ENCODE measurements around the gene MON1B. TPM values are rescaled to one million over a fixed set of nuclear protein-coding genes. Genes with fewer than 3 reads are reported as not detected.

The MON1B gene
- total and polyA plus RNA-seq, 2 donors from 2014 or later: 10.6 to 65.6 TPM

- Histone ChIP-seq H3K27ac (ENCODE audit: low read depth in 2 of 2, low read length in 2 of 2) (no peak overlapping the region), H3K36me3 (ENCODE audit: control insufficient read depth in 2 of 3, insufficient read depth in 3 of 3, low read length in 3 of 3) (no peaks in the 10 kb centered on the region), H3K4me3 (ENCODE audit: low read length in 3 of 3) (no peak overlapping the region), H3K27me3 (ENCODE audit: control insufficient read depth, insufficient read depth, low read length) (no peaks in the 10 kb centered on the region), H3K9ac (ENCODE audit: low read length in 3 of 3) (no peak overlapping the region), H3K9me3 (ENCODE audit: control insufficient read depth in 2 of 3, insufficient read depth in 1 of 3, low read length in 3 of 3) (no peaks in the 10 kb centered on the region), H3K4me1 (ENCODE audit: control insufficient read depth in 2 of 3, insufficient read depth in 2 of 3, low read depth in 1 of 3, low read length in 3 of 3) (no peaks in the 10 kb centered on the region)
- intact Hi-C loops (cut with DNase I): no loop called here
- TF ChIP-seq, protein P1, sequence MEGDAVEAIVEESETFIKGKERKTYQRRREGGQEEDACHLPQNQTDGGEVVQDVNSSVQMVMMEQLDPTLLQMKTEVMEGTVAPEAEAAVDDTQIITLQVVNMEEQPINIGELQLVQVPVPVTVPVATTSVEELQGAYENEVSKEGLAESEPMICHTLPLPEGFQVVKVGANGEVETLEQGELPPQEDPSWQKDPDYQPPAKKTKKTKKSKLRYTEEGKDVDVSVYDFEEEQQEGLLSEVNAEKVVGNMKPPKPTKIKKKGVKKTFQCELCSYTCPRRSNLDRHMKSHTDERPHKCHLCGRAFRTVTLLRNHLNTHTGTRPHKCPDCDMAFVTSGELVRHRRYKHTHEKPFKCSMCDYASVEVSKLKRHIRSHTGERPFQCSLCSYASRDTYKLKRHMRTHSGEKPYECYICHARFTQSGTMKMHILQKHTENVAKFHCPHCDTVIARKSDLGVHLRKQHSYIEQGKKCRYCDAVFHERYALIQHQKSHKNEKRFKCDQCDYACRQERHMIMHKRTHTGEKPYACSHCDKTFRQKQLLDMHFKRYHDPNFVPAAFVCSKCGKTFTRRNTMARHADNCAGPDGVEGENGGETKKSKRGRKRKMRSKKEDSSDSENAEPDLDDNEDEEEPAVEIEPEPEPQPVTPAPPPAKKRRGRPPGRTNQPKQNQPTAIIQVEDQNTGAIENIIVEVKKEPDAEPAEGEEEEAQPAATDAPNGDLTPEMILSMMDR (IDR thresholded peaks at IDR 0.05; ENCODE audit: borderline replicate concordance, extremely low read depth, insufficient read depth): peak; percentile 7
- DNase-seq: no peak
- no peak for FAIRE-seq
These were observed 32.2 kb downstream of the MON1B start for GRCh38 chr16:77223184-77223583.

DNA sequence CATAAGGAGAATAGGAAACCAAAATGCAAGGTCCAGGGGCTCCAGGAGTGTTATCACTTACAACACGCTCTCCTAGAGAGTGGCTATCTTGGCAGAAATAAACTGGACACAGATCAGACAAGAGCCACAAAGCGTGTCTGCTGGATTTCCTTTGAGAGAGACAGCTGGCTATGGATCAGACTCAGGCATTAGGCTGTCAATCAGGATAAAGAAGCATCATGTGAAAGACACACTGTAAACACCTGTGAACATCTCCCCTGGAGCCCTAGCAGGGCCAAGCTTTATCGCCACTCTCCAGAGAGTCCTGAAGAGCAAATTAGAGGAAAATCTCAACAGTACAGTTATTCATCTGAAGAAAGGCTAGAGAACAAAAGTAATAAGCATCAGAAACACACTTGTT is 34.2 kb downstream of the MON1B start:
- DNase-seq (no peak), FAIRE-seq (no peak)
- Histone ChIP-seq H3K36me3 (ENCODE audit: control insufficient read depth in 2 of 3, insufficient read depth in 3 of 3, low read length in 3 of 3) (no peaks in the 10 kb centered on the region), H3K27ac (ENCODE audit: low read depth in 2 of 2, low read length in 2 of 2) (no peak overlapping the region), H3K27me3 (ENCODE audit: control insufficient read depth, insufficient read depth, low read length) (no peaks in the 10 kb centered on the region), H3K9ac (ENCODE audit: low read length in 3 of 3) (no peak overlapping the region), H3K9me3 (ENCODE audit: control insufficient read depth in 2 of 3, insufficient read depth in 1 of 3, low read length in 3 of 3) (no peaks in the 10 kb centered on the region), H3K4me1 (ENCODE audit: control insufficient read depth in 2 of 3, insufficient read depth in 2 of 3, low read depth in 1 of 3, low read length in 3 of 3) (no peaks in the 10 kb centered on the region), H3K4me3 (ENCODE audit: low read length in 3 of 3) (no peak overlapping the region)
- intact Hi-C loops (cut with DNase I): no loop called here
- TF ChIP-seq, protein P1 (IDR thresholded peaks at IDR 0.05; ENCODE audit: borderline replicate concordance, extremely low read depth, insufficient read depth): no peak

GRCh38 chr16:77227745-77228144 is 36.8 kb downstream of the MON1B start:
- intact Hi-C loops (cut with DNase I): no loop called here
- DNase-seq (no peak), FAIRE-seq (no peak)
- TF ChIP-seq, protein P1 (IDR thresholded peaks at IDR 0.05; ENCODE audit: borderline replicate concordance, extremely low read depth, insufficient read depth): no peak
- no peaks in the 10 kb centered on the region for H3K36me3 ChIP-seq (ENCODE audit: control insufficient read depth in 2 of 3, insufficient read depth in 3 of 3, low read length in 3 of 3)
- H3K27me3 ChIP-seq (ENCODE audit: control insufficient read depth, insufficient read depth, low read length): no peaks in the 10 kb centered on the region
- no peaks in the 10 kb centered on the region for H3K9me3 ChIP-seq (ENCODE audit: control insufficient read depth in 2 of 3, insufficient read depth in 1 of 3, low read length in 3 of 3)
- H3K9ac ChIP-seq (ENCODE audit: low read length in 3 of 3): no peak overlapping the region
- H3K27ac ChIP-seq (ENCODE audit: low read depth in 2 of 2, low read length in 2 of 2): no peak overlapping the region
- no peaks in the 10 kb centered on the region for H3K4me1 ChIP-seq (ENCODE audit: control insufficient read depth in 2 of 3, insufficient read depth in 2 of 3, low read depth in 1 of 3, low read length in 3 of 3)
- H3K4me3 ChIP-seq (ENCODE audit: low read length in 3 of 3): no peak overlapping the region

DNA sequence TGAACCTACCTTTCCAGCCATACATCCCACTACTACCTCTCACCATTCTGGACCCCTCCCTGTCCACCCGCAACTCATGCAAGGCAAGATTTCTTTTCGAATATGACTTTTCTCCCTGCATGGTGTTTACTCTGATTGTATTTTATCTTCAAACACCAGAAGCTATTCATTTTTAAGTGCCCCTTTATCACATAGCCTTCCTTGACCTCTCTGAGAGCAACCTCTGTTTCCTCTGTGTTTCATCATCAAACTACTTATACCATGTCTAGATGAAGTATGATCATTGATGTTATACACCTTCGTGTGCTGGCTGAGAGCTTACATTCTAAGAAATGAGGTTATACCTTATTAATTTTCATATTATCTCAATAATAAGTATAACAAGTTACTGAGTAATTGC is 40.1 kb downstream of the MON1B start:
- DNase-seq (no peak), FAIRE-seq (no peak)
- Histone ChIP-seq H3K9ac (ENCODE audit: low read length in 3 of 3) (no peak overlapping the region), H3K27ac (ENCODE audit: low read depth in 2 of 2, low read length in 2 of 2) (no peak overlapping the region), H3K9me3 (ENCODE audit: control insufficient read depth in 2 of 3, insufficient read depth in 1 of 3, low read length in 3 of 3) (no peaks in the 10 kb centered on the region), H3K36me3 (ENCODE audit: control insufficient read depth in 2 of 3, insufficient read depth in 3 of 3, low read length in 3 of 3) (no peaks in the 10 kb centered on the region), H3K4me3 (ENCODE audit: low read length in 3 of 3) (no peak overlapping the region), H3K27me3 (ENCODE audit: control insufficient read depth, insufficient read depth, low read length) (no peaks in the 10 kb centered on the region), H3K4me1 (ENCODE audit: control insufficient read depth in 2 of 3, insufficient read depth in 2 of 3, low read depth in 1 of 3, low read length in 3 of 3) (no peaks in the 10 kb centered on the region)
- TF ChIP-seq, protein P1 (IDR thresholded peaks at IDR 0.05; ENCODE audit: borderline replicate concordance, extremely low read depth, insufficient read depth): no peak
- intact Hi-C loops (cut with DNase I): no loop called here

All from kidney (tissue), 14 donors.